ENCODE data around the gene CFAP300. TPM values are rescaled to one million over a fixed set of nuclear protein-coding genes. Genes with fewer than 3 reads are reported as not detected.

Gene CFAP300
- total and polyA plus RNA-seq, 4 donors: 11.0 to 21.3 (median 14.3) TPM

DNA sequence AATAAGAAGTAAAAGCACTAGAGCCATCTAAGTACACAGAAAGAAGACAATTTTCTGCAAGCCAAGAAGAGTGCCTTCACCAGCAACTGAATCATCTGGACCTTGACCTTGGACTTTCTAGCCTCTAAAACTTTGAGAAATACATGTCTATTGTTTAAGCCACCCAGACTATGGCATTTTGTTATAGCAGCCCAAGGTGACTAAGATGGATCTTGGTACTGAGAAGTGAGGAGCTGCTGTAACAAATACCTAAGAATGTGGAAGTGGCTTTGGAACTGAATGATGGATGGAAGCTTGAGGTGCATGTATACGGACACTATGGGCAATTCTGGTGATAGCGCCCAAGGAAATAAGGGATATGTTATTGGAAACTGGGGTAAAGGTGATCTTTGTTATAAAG lies 14.9 kb downstream of the CFAP300 start:
- Histone ChIP-seq H3K27ac (ENCODE audit: low read depth in 1 of 2, low read length in 1 of 2) (no peak overlapping the region), H3K9me3 (ENCODE audit: control insufficient read depth in 4 of 4, insufficient read depth in 3 of 4, low read length in 3 of 4) (no peaks in the 10 kb centered on the region), H3K36me3 (ENCODE audit: control insufficient read depth in 4 of 4, insufficient read depth in 4 of 4, low read length in 4 of 4) (no peaks in the 10 kb centered on the region), H3K4me3 (no peak overlapping the region), H3K9ac (ENCODE audit: insufficient read depth in 1 of 2, low read length in 2 of 2) (no peak overlapping the region), H3K27me3 (ENCODE audit: control insufficient read depth in 3 of 3, insufficient read depth in 3 of 3, low read length in 2 of 3) (no peaks in the 10 kb centered on the region), H3K4me1 (ENCODE audit: control insufficient read depth in 5 of 5, insufficient read depth in 5 of 5, low read length in 5 of 5) (peaks cover 0 to 2% (median 0%) of the 10 kb centered on the region in 5 donors)
- 98 to 99% methylated on average over 2 of the region's 2 CpGs for WGBS, 2 donors
- DNase-seq (no peak), ATAC-seq (ENCODE audit: insufficient read depth, low FRiP score) (no peak)
- TF ChIP-seq, protein P1, sequence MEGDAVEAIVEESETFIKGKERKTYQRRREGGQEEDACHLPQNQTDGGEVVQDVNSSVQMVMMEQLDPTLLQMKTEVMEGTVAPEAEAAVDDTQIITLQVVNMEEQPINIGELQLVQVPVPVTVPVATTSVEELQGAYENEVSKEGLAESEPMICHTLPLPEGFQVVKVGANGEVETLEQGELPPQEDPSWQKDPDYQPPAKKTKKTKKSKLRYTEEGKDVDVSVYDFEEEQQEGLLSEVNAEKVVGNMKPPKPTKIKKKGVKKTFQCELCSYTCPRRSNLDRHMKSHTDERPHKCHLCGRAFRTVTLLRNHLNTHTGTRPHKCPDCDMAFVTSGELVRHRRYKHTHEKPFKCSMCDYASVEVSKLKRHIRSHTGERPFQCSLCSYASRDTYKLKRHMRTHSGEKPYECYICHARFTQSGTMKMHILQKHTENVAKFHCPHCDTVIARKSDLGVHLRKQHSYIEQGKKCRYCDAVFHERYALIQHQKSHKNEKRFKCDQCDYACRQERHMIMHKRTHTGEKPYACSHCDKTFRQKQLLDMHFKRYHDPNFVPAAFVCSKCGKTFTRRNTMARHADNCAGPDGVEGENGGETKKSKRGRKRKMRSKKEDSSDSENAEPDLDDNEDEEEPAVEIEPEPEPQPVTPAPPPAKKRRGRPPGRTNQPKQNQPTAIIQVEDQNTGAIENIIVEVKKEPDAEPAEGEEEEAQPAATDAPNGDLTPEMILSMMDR (IDR thresholded peaks at IDR 0.05; ENCODE audit: control extremely low read depth, extremely low read depth): no peak

- ATAC-seq (ENCODE audit: insufficient read depth, low FRiP score): no peak
- H3K9ac ChIP-seq (ENCODE audit: insufficient read depth in 1 of 2, low read length in 2 of 2): no peak overlapping the region
- 78 to 90% methylated on average over 2 of the region's 2 CpGs for WGBS, 2 donors
- H3K9me3 ChIP-seq (ENCODE audit: control insufficient read depth in 4 of 4, insufficient read depth in 3 of 4, low read length in 3 of 4): no peaks in the 10 kb centered on the region
- H3K27ac ChIP-seq (ENCODE audit: low read depth in 1 of 2, low read length in 1 of 2): no peak overlapping the region
- DNase-seq: no peak
- TF ChIP-seq, protein P1 (IDR thresholded peaks at IDR 0.05; ENCODE audit: control extremely low read depth, extremely low read depth): no peak
- no peak overlapping the region for H3K4me3 ChIP-seq
- H3K36me3 ChIP-seq (ENCODE audit: control insufficient read depth in 4 of 4, insufficient read depth in 4 of 4, low read length in 4 of 4): no peaks in the 10 kb centered on the region
- no peaks in the 10 kb centered on the region for H3K27me3 ChIP-seq (ENCODE audit: control insufficient read depth in 3 of 3, insufficient read depth in 3 of 3, low read length in 2 of 3)
- no peaks in the 10 kb centered on the region for H3K4me1 ChIP-seq (ENCODE audit: control insufficient read depth in 5 of 5, insufficient read depth in 5 of 5, low read length in 5 of 5)
These were observed 17.1 kb downstream of the CFAP300 start for GRCh38 chr11:102064316-102064715.

DNA sequence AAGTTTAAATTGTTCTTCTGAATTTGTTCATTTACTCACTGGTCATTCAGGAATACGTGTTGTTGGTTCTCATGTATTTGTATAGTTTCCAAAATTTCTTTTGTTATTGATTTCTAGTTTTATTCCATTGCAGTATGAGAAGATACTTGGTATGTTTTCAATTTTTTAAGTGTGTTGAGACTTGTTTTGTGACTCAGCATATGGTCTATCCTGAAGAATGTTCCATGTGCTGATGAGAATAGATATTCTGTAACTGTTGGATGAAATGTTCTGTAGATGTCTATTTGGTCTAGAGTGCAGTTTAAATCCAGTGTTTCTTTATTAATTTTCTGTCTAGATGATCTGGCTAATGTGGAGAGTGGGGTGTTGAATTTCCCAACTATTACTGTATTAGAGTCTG lies 23.5 kb downstream of the CFAP300 start:
- Histone ChIP-seq H3K27ac (ENCODE audit: low read depth in 1 of 2, low read length in 1 of 2) (no peak overlapping the region), H3K36me3 (ENCODE audit: control insufficient read depth in 4 of 4, insufficient read depth in 4 of 4, low read length in 4 of 4) (no peaks in the 10 kb centered on the region), H3K27me3 (ENCODE audit: control insufficient read depth in 3 of 3, insufficient read depth in 3 of 3, low read length in 2 of 3) (no peaks in the 10 kb centered on the region), H3K4me3 (no peak overlapping the region), H3K4me1 (ENCODE audit: control insufficient read depth in 5 of 5, insufficient read depth in 5 of 5, low read length in 5 of 5) (no peaks in the 10 kb centered on the region), H3K9ac (ENCODE audit: insufficient read depth in 1 of 2, low read length in 2 of 2) (no peak overlapping the region), H3K9me3 (ENCODE audit: control insufficient read depth in 4 of 4, insufficient read depth in 3 of 4, low read length in 3 of 4) (peaks cover 0 to 4% (median 0%) of the 10 kb centered on the region in 4 donors)
- ATAC-seq (ENCODE audit: insufficient read depth, low FRiP score) (no peak), DNase-seq (no peak)
- WGBS, 2 donors: 0 to 56% methylated on average over 1 of the region's 1 CpG
- TF ChIP-seq, protein P1 (IDR thresholded peaks at IDR 0.05; ENCODE audit: control extremely low read depth, extremely low read depth): no peak

All from lung (tissue), 12 donors.